Measurements from ENCODE around the gene MAPKAP1. TPM values are rescaled to one million over a fixed set of nuclear protein-coding genes. Genes with fewer than 3 reads are reported as not detected.

Gene MAPKAP1
- total and polyA plus RNA-seq, 3 experiments from 2014 or later = 64.7 to 119 (median 111) TPM

DNA sequence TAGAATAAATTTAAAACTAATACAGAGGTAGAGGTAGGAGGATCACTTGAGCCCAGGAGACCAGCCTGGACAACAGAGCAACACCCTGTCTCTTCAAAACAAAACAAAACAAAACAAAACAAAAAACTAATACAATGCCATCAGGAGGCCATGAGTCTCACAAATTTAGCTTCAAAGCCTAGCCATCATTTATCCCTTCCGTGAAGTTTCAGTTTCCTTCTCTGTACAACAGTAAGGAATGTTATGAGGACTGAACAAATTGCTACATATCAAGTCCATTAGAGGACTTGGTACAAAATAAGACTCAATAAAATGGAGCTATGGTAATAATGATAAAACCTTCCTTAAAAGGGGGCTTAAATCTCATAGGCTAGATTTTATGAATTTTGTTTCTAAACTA lies 60.8 kb downstream of the MAPKAP1 start:
- Mint-ChIP-seq H3K4me1 (peaks cover 52 to 70% (median 67%) of the 10 kb centered on the region in 3 donors), H3K27ac (peak overlapping the region; percentile 67 to 92 (median 86)), H3K36me3 (peaks cover 0 to 16% (median 8%) of the 10 kb centered on the region in 3 donors), H3K9me3 (no peaks in the 10 kb centered on the region), H3K4me3 (peak overlapping the region; percentile 49 to 80 (median 74)), H3K27me3 (no peaks in the 10 kb centered on the region)
- H3K27me3 ChIP-seq (ENCODE audit: insufficient read depth, low read length, poor library complexity, severe bottlenecking) = no peaks in the 10 kb centered on the region
- ChIA-PET POLR2A (no interaction called here), CTCF (no interaction called here)
- DNase-seq = no peak
- peaks cover 26% of the 10 kb centered on the region for H3K4me1 ChIP-seq (ENCODE audit: insufficient read depth, low read length)
- H3K36me3 ChIP-seq (ENCODE audit: insufficient read depth, low read length) = no peaks in the 10 kb centered on the region
- no peaks in the 10 kb centered on the region for H3K9me3 ChIP-seq (ENCODE audit: low read length)
- peak overlapping the region; percentile 8 for H3K4me3 ChIP-seq (ENCODE audit: low read length)
- peak overlapping the region; percentile 10 for H3K27ac ChIP-seq (ENCODE audit: low read depth, low read length)

DNA sequence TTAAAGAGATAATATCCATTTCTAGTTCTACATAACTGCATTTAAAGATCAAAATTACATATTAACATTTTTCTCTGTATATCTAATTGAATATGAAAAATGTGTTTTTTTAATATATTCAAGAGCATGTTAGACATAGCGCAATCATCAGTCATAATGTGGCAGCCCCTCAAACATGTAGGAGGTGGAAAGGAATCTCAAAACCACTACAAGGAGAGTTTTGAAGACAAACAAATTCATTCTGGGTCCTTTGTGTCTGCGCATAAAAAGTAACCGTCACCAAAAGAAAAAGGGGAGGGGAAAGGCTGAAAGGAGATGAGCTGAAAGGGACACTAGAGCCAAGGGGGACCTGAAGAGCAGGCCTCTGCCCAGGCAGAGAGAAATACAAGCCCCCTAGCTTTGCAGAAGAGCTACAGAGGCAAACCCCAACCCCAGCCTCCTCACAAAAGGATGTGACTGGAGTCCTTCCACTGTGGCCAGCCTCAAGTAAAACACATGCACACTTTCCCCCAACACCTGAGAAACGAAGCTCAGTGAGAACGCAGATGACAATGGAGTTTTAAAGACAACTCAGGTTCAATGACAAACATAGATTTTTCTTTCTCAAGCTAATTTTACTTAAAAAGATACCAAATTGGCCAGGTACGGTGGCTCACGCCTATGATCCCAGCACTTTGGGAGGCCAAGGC lies 62.0 kb downstream of the MAPKAP1 start:
- DNase-seq = no peak
- Histone ChIP-seq H3K4me1 (ENCODE audit: insufficient read depth, low read length) (peaks cover 18% of the 10 kb centered on the region), H3K27ac (ENCODE audit: low read depth, low read length) (no peak overlapping the region), H3K4me3 (ENCODE audit: low read length) (no peak overlapping the region), H3K9me3 (ENCODE audit: low read length) (no peaks in the 10 kb centered on the region), H3K36me3 (ENCODE audit: insufficient read depth, low read length) (no peaks in the 10 kb centered on the region), H3K27me3 (ENCODE audit: insufficient read depth, low read length, poor library complexity, severe bottlenecking) (no peaks in the 10 kb centered on the region)
- H3K27ac Mint-ChIP-seq = peak overlapping the region in 6 of 8 donors; percentile 29 to 78 (median 63)
- H3K36me3 Mint-ChIP-seq = peaks cover 0 to 8% (median 3%) of the 10 kb centered on the region in 3 donors
- H3K27me3 Mint-ChIP-seq = no peaks in the 10 kb centered on the region
- peak overlapping the region in 3 of 7 donors; percentile 2 to 82 (median 12) for H3K4me3 Mint-ChIP-seq
- peaks cover 44 to 59% (median 58%) of the 10 kb centered on the region in 3 donors for H3K4me1 Mint-ChIP-seq
- H3K9me3 Mint-ChIP-seq = no peaks in the 10 kb centered on the region
- ChIA-PET CTCF (interaction anchor here (0.7 to 1.7 kb wide), 3 partner anchors 14 to 36 kb away, joined by 3 to 4 read pairs (median 3); no protein-coding TSS in a partner anchor), POLR2A (interaction anchor here (1.0 kb wide), 1 partner anchor 27 kb away, joined by 11 read pairs; no protein-coding TSS in a partner anchor)

DNA sequence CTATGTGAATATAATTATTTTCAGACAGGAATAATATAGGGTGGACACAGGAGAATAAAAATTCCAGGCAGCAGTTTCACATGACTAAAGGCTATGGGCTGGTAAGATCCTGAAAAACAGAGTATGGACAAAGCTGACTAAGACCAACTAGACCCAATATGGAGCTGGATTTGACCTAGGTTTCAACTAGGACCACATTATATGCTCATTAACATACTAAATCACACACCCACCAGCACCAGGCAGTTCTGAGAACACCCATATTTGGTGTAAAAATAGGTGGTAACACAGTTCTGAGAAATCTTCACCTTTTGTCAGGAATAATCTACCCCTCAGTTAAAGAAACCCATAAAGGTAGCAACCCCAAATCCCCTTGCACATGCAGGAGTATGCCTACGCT lies 64.7 kb downstream of the MAPKAP1 start:
- Mint-ChIP-seq H3K4me3 (no peak overlapping the region), H3K9me3 (no peaks in the 10 kb centered on the region), H3K27ac (no peak overlapping the region), H3K27me3 (no peaks in the 10 kb centered on the region), H3K36me3 (peaks cover 0 to 8% (median 7%) of the 10 kb centered on the region in 3 donors), H3K4me1 (peaks cover 30 to 55% (median 48%) of the 10 kb centered on the region in 3 donors)
- no peaks in the 10 kb centered on the region for H3K36me3 ChIP-seq (ENCODE audit: insufficient read depth, low read length)
- H3K4me1 ChIP-seq (ENCODE audit: insufficient read depth, low read length) = peaks cover 14% of the 10 kb centered on the region
- ChIA-PET POLR2A (no interaction called here), CTCF (interaction anchor here (1.1 kb wide), 1 partner anchor 10 kb away, joined by 3 read pairs; no protein-coding TSS in a partner anchor)
- H3K9me3 ChIP-seq (ENCODE audit: low read length) = no peaks in the 10 kb centered on the region
- no peak overlapping the region for H3K4me3 ChIP-seq (ENCODE audit: low read length)
- no peaks in the 10 kb centered on the region for H3K27me3 ChIP-seq (ENCODE audit: insufficient read depth, low read length, poor library complexity, severe bottlenecking)
- DNase-seq = no peak
- H3K27ac ChIP-seq (ENCODE audit: low read depth, low read length) = no peak overlapping the region

DNA sequence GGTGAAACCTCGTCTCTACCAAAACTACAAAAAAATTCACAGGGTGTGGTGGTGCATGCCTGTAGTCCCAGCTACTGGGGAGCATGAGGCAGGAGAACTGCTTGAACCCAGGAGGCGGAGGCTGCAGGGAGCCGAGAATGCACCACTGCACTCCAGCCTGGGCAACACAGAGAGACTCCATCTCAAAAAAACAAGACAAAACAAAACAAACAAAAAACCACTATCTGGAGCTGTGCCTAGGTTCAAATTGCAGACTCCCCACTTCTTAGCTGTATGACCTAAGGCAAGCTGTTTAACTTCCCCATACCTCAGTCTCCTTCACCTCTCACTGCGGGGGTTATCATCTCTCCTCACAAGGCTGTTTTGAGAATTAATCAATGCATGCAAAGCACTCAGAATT lies 68.0 kb downstream of the MAPKAP1 start:
- H3K9me3 Mint-ChIP-seq = no peaks in the 10 kb centered on the region
- no peaks in the 10 kb centered on the region for H3K27me3 Mint-ChIP-seq
- Histone ChIP-seq H3K36me3 (ENCODE audit: insufficient read depth, low read length) (no peaks in the 10 kb centered on the region), H3K27me3 (ENCODE audit: insufficient read depth, low read length, poor library complexity, severe bottlenecking) (no peaks in the 10 kb centered on the region), H3K27ac (ENCODE audit: low read depth, low read length) (no peak overlapping the region), H3K4me3 (ENCODE audit: low read length) (no peak overlapping the region), H3K4me1 (ENCODE audit: insufficient read depth, low read length) (peaks cover 8% of the 10 kb centered on the region), H3K9me3 (ENCODE audit: low read length) (no peaks in the 10 kb centered on the region)
- peaks cover 0 to 8% (median 6%) of the 10 kb centered on the region in 3 donors for H3K36me3 Mint-ChIP-seq
- DNase-seq = no peak
- ChIA-PET POLR2A (no interaction called here), CTCF (no interaction called here)
- peak overlapping the region in 1 of 7 donors; percentile 56 for H3K4me3 Mint-ChIP-seq
- H3K27ac Mint-ChIP-seq = peak overlapping the region in 1 of 8 donors; percentile 47
- H3K4me1 Mint-ChIP-seq = peaks cover 32 to 56% (median 46%) of the 10 kb centered on the region in 3 donors

DNA sequence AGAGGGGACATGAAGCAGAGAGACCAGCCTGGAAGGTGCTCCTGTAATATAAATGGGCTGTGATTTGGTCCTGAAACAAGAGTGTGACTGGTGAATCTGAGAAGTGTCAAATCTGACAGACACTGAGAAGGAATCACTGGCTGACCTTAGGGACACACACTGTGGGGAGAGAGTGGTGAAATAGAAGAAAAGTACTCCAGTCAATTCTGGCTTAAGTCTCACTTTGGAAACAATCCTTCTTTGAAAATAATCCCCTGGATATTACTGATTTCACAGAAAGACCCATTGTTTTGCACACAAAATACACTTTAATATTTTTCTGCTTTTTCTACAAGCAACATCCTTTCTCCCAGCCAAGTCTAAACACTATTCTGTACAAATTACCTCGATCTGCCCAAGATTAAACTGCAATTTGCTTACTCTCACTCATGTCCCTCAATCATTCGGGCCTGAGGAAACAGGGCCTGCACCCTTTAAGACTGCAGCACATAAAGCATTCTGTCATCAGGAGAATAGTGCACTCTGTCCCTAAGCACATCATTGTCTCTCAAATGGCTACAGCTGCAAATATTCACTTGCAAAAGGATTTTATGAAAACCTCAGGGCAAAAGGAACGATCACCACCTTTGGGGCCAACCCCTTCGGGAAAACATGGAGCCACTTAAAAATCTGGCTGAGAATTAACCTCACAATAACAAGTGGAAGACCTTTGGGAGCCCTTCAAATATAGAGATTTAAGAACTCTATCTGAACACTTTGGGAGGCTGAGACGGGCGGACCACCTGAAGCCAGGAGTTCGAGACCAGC lies 68.6 kb downstream of the MAPKAP1 start:
- Histone ChIP-seq H3K27ac (ENCODE audit: low read depth, low read length) (no peak overlapping the region), H3K27me3 (ENCODE audit: insufficient read depth, low read length, poor library complexity, severe bottlenecking) (no peaks in the 10 kb centered on the region), H3K4me3 (ENCODE audit: low read length) (no peak overlapping the region), H3K4me1 (ENCODE audit: insufficient read depth, low read length) (peaks cover 8% of the 10 kb centered on the region), H3K9me3 (ENCODE audit: low read length) (no peaks in the 10 kb centered on the region), H3K36me3 (ENCODE audit: insufficient read depth, low read length) (no peaks in the 10 kb centered on the region)
- no peaks in the 10 kb centered on the region for H3K27me3 Mint-ChIP-seq
- CTCF ChIA-PET = no interaction called here
- no peaks in the 10 kb centered on the region for H3K9me3 Mint-ChIP-seq
- H3K4me3 Mint-ChIP-seq = peak overlapping the region in 1 of 7 donors; percentile 56
- peaks cover 0 to 8% (median 2%) of the 10 kb centered on the region in 3 donors for H3K36me3 Mint-ChIP-seq
- H3K4me1 Mint-ChIP-seq = peaks cover 35 to 61% (median 51%) of the 10 kb centered on the region in 3 donors
- no peak for DNase-seq
- peak overlapping the region in 3 of 8 donors; percentile 2 to 28 (median 8) for H3K27ac Mint-ChIP-seq
- POLR2A ChIA-PET = no interaction called here

DNA sequence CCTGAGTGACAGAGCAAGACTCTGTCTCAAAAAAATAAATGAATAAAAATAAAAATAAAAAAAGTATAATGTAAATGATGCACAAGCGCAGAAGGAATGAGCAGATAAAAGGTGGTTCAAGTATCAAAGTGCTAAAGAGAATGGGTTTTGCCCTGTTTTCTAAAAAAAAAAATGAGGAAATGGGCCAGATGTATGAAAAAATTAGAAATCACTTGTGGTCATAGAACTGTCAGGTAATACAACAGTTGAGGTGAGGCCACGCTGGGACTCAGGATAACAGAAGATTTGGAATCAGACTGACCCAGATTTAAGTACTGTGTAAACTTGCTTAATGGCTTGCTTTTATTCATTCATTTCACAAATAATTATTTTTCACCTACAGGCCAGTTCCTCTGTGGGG lies 69.8 kb downstream of the MAPKAP1 start:
- Mint-ChIP-seq H3K4me1 (peaks cover 43 to 69% (median 61%) of the 10 kb centered on the region in 3 donors), H3K9me3 (no peaks in the 10 kb centered on the region), H3K27ac (peak overlapping the region in 1 of 8 donors; percentile 18), H3K36me3 (peaks cover 0 to 7% (median 2%) of the 10 kb centered on the region in 3 donors), H3K27me3 (no peaks in the 10 kb centered on the region), H3K4me3 (no peak overlapping the region)
- Histone ChIP-seq H3K4me3 (ENCODE audit: low read length) (no peak overlapping the region), H3K36me3 (ENCODE audit: insufficient read depth, low read length) (no peaks in the 10 kb centered on the region), H3K9me3 (ENCODE audit: low read length) (no peaks in the 10 kb centered on the region), H3K4me1 (ENCODE audit: insufficient read depth, low read length) (peaks cover 16% of the 10 kb centered on the region), H3K27ac (ENCODE audit: low read depth, low read length) (no peak overlapping the region), H3K27me3 (ENCODE audit: insufficient read depth, low read length, poor library complexity, severe bottlenecking) (no peaks in the 10 kb centered on the region)
- ChIA-PET CTCF (no interaction called here), POLR2A (no interaction called here)
- DNase-seq = no peak

DNA sequence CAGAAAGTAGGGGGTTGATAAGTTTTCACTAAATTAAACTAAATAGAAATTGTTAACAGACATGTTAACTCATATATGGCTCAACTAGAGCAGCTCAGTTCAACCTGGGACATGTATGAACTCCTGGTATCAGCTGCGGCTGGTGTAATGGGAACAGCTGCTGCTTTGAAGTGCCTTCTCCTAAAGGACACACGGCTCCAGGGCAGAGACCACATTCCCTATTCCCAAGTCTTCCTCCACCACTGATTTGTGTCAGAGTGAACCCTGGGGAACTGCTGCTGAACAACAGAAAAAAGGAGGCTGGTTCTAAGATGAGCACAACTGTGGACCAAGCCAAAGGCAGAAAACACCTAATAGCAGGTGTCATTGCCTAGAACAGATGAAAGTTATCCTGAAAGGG lies 71.1 kb downstream of the MAPKAP1 start:
- no peak for DNase-seq
- Histone ChIP-seq H3K4me1 (ENCODE audit: insufficient read depth, low read length) (peaks cover 22% of the 10 kb centered on the region), H3K9me3 (ENCODE audit: low read length) (no peaks in the 10 kb centered on the region), H3K27me3 (ENCODE audit: insufficient read depth, low read length, poor library complexity, severe bottlenecking) (no peaks in the 10 kb centered on the region), H3K27ac (ENCODE audit: low read depth, low read length) (no peak overlapping the region), H3K36me3 (ENCODE audit: insufficient read depth, low read length) (no peaks in the 10 kb centered on the region), H3K4me3 (ENCODE audit: low read length) (no peak overlapping the region)
- H3K27ac Mint-ChIP-seq = peak overlapping the region in 2 of 8 donors; percentile 11 to 58
- H3K9me3 Mint-ChIP-seq = no peaks in the 10 kb centered on the region
- H3K36me3 Mint-ChIP-seq = peaks cover 0 to 7% (median 2%) of the 10 kb centered on the region in 3 donors
- peak overlapping the region in 1 of 7 donors; percentile 8 for H3K4me3 Mint-ChIP-seq
- CTCF ChIA-PET = no interaction called here
- H3K4me1 Mint-ChIP-seq = peaks cover 53 to 78% (median 72%) of the 10 kb centered on the region in 3 donors
- POLR2A ChIA-PET = no interaction called here
- H3K27me3 Mint-ChIP-seq = no peaks in the 10 kb centered on the region

Data from CD8-positive, alpha-beta memory T cell (primary cell).